Natural killer cell (primary cell): ENCODE results near the gene STK32C. TPM values are rescaled to one million over a fixed set of nuclear protein-coding genes. Genes with fewer than 3 reads are reported as not detected.

ENCODE experiments used
- ATAC-seq, 3 donors: fragments of 150-1000 bp in 2 of 3; fragments of 200-7000 bp in 1 of 3; cut with Tn5 transposase; 1 replicate in 1 of 3; 2 replicates in 2 of 3; pipeline ENCODE4 v1.10.0; 2021; ENCODE audit warnings: mild to moderate bottlenecking in 2 of 3, moderate library complexity in 2 of 3
- DNase-seq, 2 donors: peaks; one replicate each; pipeline versions ENCODE4 v3.0.0 to v3.0.0-alpha.2; 2013 to 2021; ENCODE audit warnings: mixed read lengths in 1 of 2
- H3K27ac ChIP-seq: one replicate; pipeline ENCODE4 v1.5.1; 2013; ENCODE audit warnings: mild to moderate bottlenecking, low read length
- H3K27me3 ChIP-seq: one replicate; pipeline ENCODE4 v1.6.1; 2013; ENCODE audit warnings: low read length; ENCODE audit not compliant: control insufficient read depth, insufficient read depth
- H3K36me3 ChIP-seq: one replicate; pipeline ENCODE4 v1.6.1; 2013; ENCODE audit warnings: low read length; ENCODE audit not compliant: control insufficient read depth, insufficient read depth
- H3K4me1 ChIP-seq: one replicate; pipeline ENCODE4 v1.6.1; 2013; ENCODE audit warnings: low read length; ENCODE audit not compliant: control insufficient read depth, insufficient read depth
- H3K4me3 ChIP-seq: one replicate; pipeline ENCODE4 v1.5.1; 2013; ENCODE audit warnings: low read length
- H3K9me3 ChIP-seq: one replicate; pipeline ENCODE4 v1.6.1; 2013; ENCODE audit warnings: low read length; ENCODE audit not compliant: control insufficient read depth, insufficient read depth
- H3K27ac Mint-ChIP-seq, 2 donors: one replicate each; pipeline ENCODE4 v1.8.0; 2022; ENCODE audit warnings: mild to moderate bottlenecking in 2 of 2, mixed read lengths in 2 of 2, moderate library complexity in 1 of 2
- H3K27me3 Mint-ChIP-seq, 2 donors: one replicate each; pipeline ENCODE4 v1.8.0; 2022; ENCODE audit warnings: low read depth in 2 of 2, mixed read lengths in 2 of 2
- H3K36me3 Mint-ChIP-seq: one replicate; pipeline ENCODE4 v1.8.0; 2022; ENCODE audit warnings: mixed read lengths
- H3K4me1 Mint-ChIP-seq, 2 donors: one replicate each; pipeline ENCODE4 v1.8.0; 2022; ENCODE audit warnings: mixed read lengths in 2 of 2
- H3K4me3 Mint-ChIP-seq: one replicate; pipeline ENCODE4 v1.8.0; 2022; ENCODE audit warnings: mild to moderate bottlenecking, moderate library complexity, mixed read lengths
- H3K9me3 Mint-ChIP-seq, 2 donors: one replicate each; pipeline ENCODE4 v1.8.0; 2022; ENCODE audit warnings: mixed read lengths in 2 of 2
- CTCF ChIP-seq: fragments of 200-600 bp; IDR thresholded peaks from one replicate; pipeline ENCODE4 v1.8.0; 2022; ENCODE audit warnings: antibody characterized with exemption
- WGBS: methylation state at CpG from one replicate; pipeline ENCODE4 v1.1.7; 2013; ENCODE audit warnings: missing lambda C conversion rate; ENCODE audit not compliant: insufficient coverage; 5-methylcytosine and 5-hydroxymethylcytosine counted together
- intact Hi-C: fragments of 100-400 bp; cut with micrococcal nuclease; formaldehyde crosslinking; loops from one replicate; pipeline ENCODE4 v1.14.2; 2022
- total RNA-seq, 4 donors: library from RNA; stranded (reverse); fragments of 120-200 nt in 1 of 4; gene quantifications; one replicate each; pipeline versions ENCODE4 v1.2.3 to v1.2.4, GENCODE V29; 2013 to 2022

The STK32C gene
- total RNA-seq, 3 donors from 2014 or later (not counting 1 experiment from before 2014, with no cell fraction given): 12.7 to 22.1 (median 17.9) TPM

- H3K4me1 Mint-ChIP-seq: peaks cover 3 to 7% of the 10 kb centered on the region in 2 donors
- H3K4me1 ChIP-seq: peaks cover 5% of the 10 kb centered on the region
- TF ChIP-seq CTCF: no peak
- intact Hi-C loops: no loop called here
- H3K27me3 Mint-ChIP-seq: no peaks in the 10 kb centered on the region
- ATAC-seq (no peak), DNase-seq (no peak)
- no peaks in the 10 kb centered on the region for H3K27me3 ChIP-seq
- no peak overlapping the region for H3K4me3 ChIP-seq
- H3K9me3 ChIP-seq: no peaks in the 10 kb centered on the region
- no peaks in the 10 kb centered on the region for H3K36me3 Mint-ChIP-seq
- no peaks in the 10 kb centered on the region for H3K9me3 Mint-ChIP-seq
- WGBS: 90% methylated on average over 16 of the region's 17 CpGs
- H3K36me3 ChIP-seq: no peaks in the 10 kb centered on the region
- H3K27ac Mint-ChIP-seq: no peak overlapping the region
- H3K27ac ChIP-seq: no peak overlapping the region
- no peak overlapping the region for H3K4me3 Mint-ChIP-seq
Observed at GRCh38 chr10:132249824-132250375, 57.9 kb downstream of the STK32C start.

- Mint-ChIP-seq H3K27ac (peak overlapping the region in 1 of 2 donors; percentile 48), H3K9me3 (no peaks in the 10 kb centered on the region), H3K4me1 (peaks cover 0 to 4% of the 10 kb centered on the region in 2 donors), H3K4me3 (peak overlapping the region; percentile 87), H3K36me3 (no peaks in the 10 kb centered on the region), H3K27me3 (no peaks in the 10 kb centered on the region)
- no peak overlapping the region for H3K4me3 ChIP-seq
- DNase-seq: no peak
- TF ChIP-seq CTCF: no peak
- peaks cover 5% of the 10 kb centered on the region for H3K4me1 ChIP-seq
- no peak overlapping the region for H3K27ac ChIP-seq
- 91% methylated on average over 11 of the region's 11 CpGs for WGBS
- H3K36me3 ChIP-seq: no peaks in the 10 kb centered on the region
- no peaks in the 10 kb centered on the region for H3K27me3 ChIP-seq
- H3K9me3 ChIP-seq: no peaks in the 10 kb centered on the region
- no peak for ATAC-seq
- intact Hi-C loops: no loop called here
Observed at GRCh38 chr10:132249226-132249724, 58.5 kb downstream of the STK32C start.

- peak; percentile 47 to 69 for DNase-seq
- Histone ChIP-seq H3K36me3 (no peaks in the 10 kb centered on the region), H3K27ac (no peak overlapping the region), H3K4me1 (peaks cover 5% of the 10 kb centered on the region), H3K4me3 (peak overlapping the region; percentile 7), H3K9me3 (no peaks in the 10 kb centered on the region), H3K27me3 (no peaks in the 10 kb centered on the region)
- intact Hi-C loops: no loop called here
- TF ChIP-seq CTCF: no peak
- Mint-ChIP-seq H3K4me1 (peaks cover 0 to 4% of the 10 kb centered on the region in 2 donors), H3K36me3 (no peaks in the 10 kb centered on the region), H3K4me3 (peak overlapping the region; percentile 87), H3K9me3 (no peaks in the 10 kb centered on the region), H3K27me3 (no peaks in the 10 kb centered on the region), H3K27ac (peak overlapping the region in 1 of 2 donors; percentile 48)
- ATAC-seq: peak; percentile 45 to 93 (median 84)
- 79% methylated on average over 32 of the region's 38 CpGs for WGBS
Observed at GRCh38 chr10:132248455-132249225, 59.1 kb downstream of the STK32C start.
